Endothelial cell of umbilical vein (primary cell): ENCODE data around the gene BGN.

Experiments
- CTCF ChIP-seq, 2 donors: IDR thresholded peaks; 1 replicate in 1 of 2; 2 replicates in 1 of 2; pipeline ENCODE4 v1.5.1; 2011; ENCODE audit warnings: low read length in 2 of 2, mild to moderate bottlenecking in 2 of 2, moderate library complexity in 2 of 2, control low read depth in 1 of 2, inconsistent platforms in 1 of 2, low read depth in 1 of 2; ENCODE audit not compliant: insufficient read depth in 1 of 2; ENCODE audit errors: extremely low read depth in 1 of 2
- JUN ChIP-seq: IDR thresholded peaks from 2 replicates; pipeline ENCODE4 v1.6.1; 2011; ENCODE audit warnings: borderline replicate concordance, low read depth; ENCODE audit not compliant: insufficient read length, insufficient read depth
- POLR2A ChIP-seq: IDR thresholded peaks from 2 replicates; pipeline ENCODE4 v1.6.1; 2012; ENCODE audit warnings: low read depth, mild to moderate bottlenecking, control low read depth, low read length

GRCh38 chrX:153547195-153547594 lies 52.4 kb downstream of the BGN start:
- TF ChIP-seq CTCF (IDR thresholded peaks at IDR 0.05; ENCODE audit: extremely low read depth in 1 of 2, insufficient read depth in 1 of 2, low read depth in 1 of 2, low read length in 2 of 2) (no peak), POLR2A (no peak), JUN (no peak)
